ENCODE results near the gene SRSF9.

- TF ChIP-seq CTCF (IDR thresholded peaks at IDR 0.05) (no peak), POLR2AphosphoS5 (IDR thresholded peaks at IDR 0.05) (no peak), POLR2A (IDR thresholded peaks at IDR 0.05) (no peak)
These were observed 43.8 kb downstream of the SRSF9 start for GRCh38 chr12:120425797-120426196.
